GM12865 (cell line): Measurements from ENCODE around the gene CBL.
A peak's percentile ranks its signal among the peaks of the same experiment; 100 is the strongest.

Experiments used
- DNase-seq: peaks from one replicate; pipeline ENCODE4 v3.0.0; 2010; ENCODE audit warnings: low read depth
- H3K4me3 ChIP-seq: 2 replicates; pipeline ENCODE4 v1.5.1; 2011; ENCODE audit warnings: mild to moderate bottlenecking, low read depth, low read length, control low read depth
- CTCF ChIP-seq: IDR thresholded peaks from 2 replicates; pipeline ENCODE4 v1.5.1; 2011; ENCODE audit warnings: low read length, control low read depth, low read depth, inconsistent platforms; ENCODE audit not compliant: insufficient read depth; ENCODE audit errors: missing control alignments

Gene CBL

GRCh38 chr11:119339589-119340334, 133.6 kb downstream of the CBL start:
- peak; percentile 68 for TF ChIP-seq CTCF
- H3K4me3 ChIP-seq: no peak overlapping the region
- DNase-seq: no peak

- DNase-seq: no peak
- H3K4me3 ChIP-seq: no peak within 1 kb of the TSS
- TF ChIP-seq CTCF: no peak
Measured at GRCh38 chr11:119340335-119341221, 134.4 kb downstream of the CBL start, which contains the start of gene C1QTNF5. Gene C1QTNF5, minus strand, starts transcription at chr11:119340883. Its CDS starts 486 bp downstream, at chr11:119340397.

GRCh38 chr11:119341222-119342022, 135.3 kb downstream of the CBL start:
- TF ChIP-seq CTCF: no peak
- H3K4me3 ChIP-seq: no peak overlapping the region
- no peak for DNase-seq

- TF ChIP-seq CTCF: no peak
- no peak overlapping the region for H3K4me3 ChIP-seq
- DNase-seq: no peak
Measured at GRCh38 chr11:119342023-119342300, 135.8 kb downstream of the CBL start.

- DNase-seq: no peak
- H3K4me3 ChIP-seq: no peak overlapping the region
- TF ChIP-seq CTCF: no peak
Measured at GRCh38 chr11:119342362-119343130, 136.4 kb downstream of the CBL start.

- TF ChIP-seq CTCF: no peak
- no peak overlapping the region for H3K4me3 ChIP-seq
- no peak for DNase-seq
Measured at GRCh38 chr11:119343726-119344125, 137.6 kb downstream of the CBL start.
